IPS DF 6.9 (cell line): ENCODE results near the gene NEK3.
A peak's percentile ranks its signal among the peaks of the same experiment; 100 is the strongest.
"Not testable (repeated sequence)": the region's sequence is repeated elsewhere in the genome, so short reads cannot be mapped to it uniquely, and the experiment has no call there.

Source experiments
- DNase-seq: peaks from one replicate; pipeline ENCODE4 v3.0.0-alpha.2; 2013; ENCODE audit warnings: low read depth, low spot score
- H3K27ac ChIP-seq: one replicate; pipeline ENCODE4 v1.5.1; 2013; ENCODE audit warnings: low read length, control low read depth
- H3K27me3 ChIP-seq: 2 replicates; pipeline ENCODE4 v1.6.1; 2013; ENCODE audit warnings: mild to moderate bottlenecking, low read length; ENCODE audit not compliant: control insufficient read depth, insufficient read depth
- H3K36me3 ChIP-seq: 2 replicates; pipeline ENCODE4 v1.6.1; 2013; ENCODE audit warnings: low read length; ENCODE audit not compliant: control insufficient read depth, insufficient read depth
- H3K4me1 ChIP-seq: 2 replicates; pipeline ENCODE4 v1.6.1; 2013; ENCODE audit warnings: low read length; ENCODE audit not compliant: control insufficient read depth, insufficient read depth
- H3K4me3 ChIP-seq: 2 replicates; pipeline ENCODE4 v1.5.1; 2013; ENCODE audit warnings: mild to moderate bottlenecking, low read length
- H3K9me3 ChIP-seq: 2 replicates; pipeline ENCODE4 v1.6.1; 2013; ENCODE audit warnings: low read length, inconsistent platforms; ENCODE audit not compliant: control insufficient read depth, insufficient read depth
- WGBS: extraction: QIAGEN DNeasy Blood & Tissue Kit; methylation state at CpG from one replicate; pipeline ENCODE4 v1.1.7; 2013; ENCODE audit warnings: mixed read lengths, missing lambda C conversion rate; ENCODE audit not compliant: insufficient read length, insufficient coverage; 5-methylcytosine and 5-hydroxymethylcytosine counted together

NEK3 gene

DNA sequence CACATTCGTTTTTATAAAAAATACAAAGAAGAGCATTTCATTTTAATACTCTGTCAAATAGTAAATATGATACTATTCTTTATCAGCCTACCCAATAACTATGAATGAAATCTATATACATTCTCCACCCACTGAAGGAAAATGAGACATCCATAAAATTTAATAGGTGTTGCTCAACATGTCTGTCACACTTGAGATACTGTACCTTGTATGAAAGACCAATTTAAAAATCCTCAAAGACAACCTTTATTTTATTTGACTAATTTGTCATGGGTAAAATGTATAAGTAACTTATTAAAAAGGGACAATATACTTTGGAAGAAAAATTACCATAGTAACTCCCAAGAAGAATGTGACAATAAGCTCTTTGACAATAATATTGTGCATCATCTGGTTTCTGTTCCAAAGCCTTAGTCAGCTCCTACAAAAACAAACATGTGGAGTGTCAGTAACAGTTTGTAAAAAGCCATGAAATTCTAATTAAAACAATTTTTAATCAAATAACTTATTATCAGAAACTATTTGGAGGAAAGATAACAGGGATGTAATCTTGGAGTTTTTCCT is 11.5 kb upstream of the NEK3 start:
- no CpG with 5 or more reads among the region's 1 CpG for WGBS
- DNase-seq, H3K4me1 ChIP-seq, H3K27ac ChIP-seq, H3K9me3 ChIP-seq, H3K4me3 ChIP-seq, H3K36me3 ChIP-seq, H3K27me3 ChIP-seq: not testable (repeated sequence)

DNA sequence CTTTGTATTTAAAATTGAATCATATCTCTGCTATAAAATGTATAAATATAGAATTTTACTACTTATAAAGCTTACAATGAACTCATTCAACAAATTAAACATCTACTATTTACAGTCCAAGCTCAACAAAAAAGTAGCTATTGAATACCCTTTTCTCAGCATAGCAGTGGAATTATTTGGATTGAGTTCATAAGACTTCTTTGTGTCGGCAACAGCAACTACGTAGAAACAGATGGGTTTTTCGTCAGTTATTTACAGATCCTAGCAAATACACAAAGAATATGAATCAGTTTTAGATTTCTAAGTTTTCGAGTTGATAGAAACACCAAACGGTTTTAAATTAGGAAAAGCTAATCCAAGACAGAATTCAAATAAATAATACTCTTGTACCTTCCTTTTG is 10.4 kb upstream of the NEK3 start:
- no peaks in the 10 kb centered on the region for H3K4me1 ChIP-seq
- no peaks in the 10 kb centered on the region for H3K27me3 ChIP-seq
- no CpG with 5 or more reads among the region's 5 CpGs for WGBS
- no peak overlapping the region for H3K4me3 ChIP-seq
- no peaks in the 10 kb centered on the region for H3K9me3 ChIP-seq
- H3K36me3 ChIP-seq = peaks cover 4% of the 10 kb centered on the region; the same call in 1 of the 2 replicates
- no peak overlapping the region for H3K27ac ChIP-seq
- no peak for DNase-seq

DNA sequence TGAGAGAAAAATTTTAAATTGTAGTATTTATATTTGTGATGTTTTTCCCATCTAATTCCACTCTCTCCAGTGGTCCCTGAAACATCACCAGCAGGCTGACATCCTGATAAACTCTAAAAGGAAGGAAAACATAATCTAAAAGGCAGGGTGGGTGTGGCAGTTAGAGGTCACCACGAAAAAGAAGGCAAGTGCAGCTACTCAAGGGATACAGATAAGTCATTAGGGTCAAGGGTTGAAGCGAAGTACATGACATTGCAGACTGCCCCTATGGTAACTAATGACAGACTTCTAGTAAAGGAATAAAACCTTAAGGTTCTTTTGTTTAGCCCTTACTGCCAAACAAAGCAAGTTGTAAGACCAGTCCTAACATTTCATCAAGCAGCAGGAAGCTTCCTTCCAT is 6.0 kb upstream of the NEK3 start:
- no CpG with 5 or more reads among the region's 2 CpGs for WGBS

DNA sequence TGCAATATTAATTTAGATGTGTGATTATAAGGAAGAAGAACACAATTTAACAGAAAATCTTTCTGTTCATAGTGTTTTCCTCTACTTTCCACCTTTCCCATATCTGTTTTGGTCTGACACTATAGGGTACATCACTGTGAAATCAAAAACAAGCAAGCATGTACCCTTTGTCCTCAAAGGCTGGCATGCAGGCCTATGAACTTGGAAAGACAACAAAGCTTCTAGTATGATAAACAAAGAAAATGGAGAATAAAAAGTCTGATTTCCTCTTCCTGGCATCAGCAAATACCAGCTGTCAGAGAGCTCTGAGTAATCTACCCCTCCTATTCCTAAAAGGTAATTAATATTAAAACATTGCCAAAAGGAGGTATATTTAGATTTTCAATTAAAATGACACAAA is 5.6 kb upstream of the NEK3 start:
- Histone ChIP-seq H3K27me3 (no peaks in the 10 kb centered on the region), H3K9me3 (no peaks in the 10 kb centered on the region), H3K27ac (no peak overlapping the region), H3K4me1 (no peaks in the 10 kb centered on the region), H3K4me3 (no peak overlapping the region), H3K36me3 (peaks cover 4% of the 10 kb centered on the region; the same call in 1 of the 2 replicates)
- no peak for DNase-seq

More for the DNA sequence above, 6.0 kb upstream of the NEK3 start:
- Histone ChIP-seq H3K9me3 (no peaks in the 10 kb centered on the region), H3K36me3 (peaks cover 4% of the 10 kb centered on the region; the same call in 1 of the 2 replicates), H3K4me1 (no peaks in the 10 kb centered on the region), H3K4me3 (no peak overlapping the region), H3K27ac (no peak overlapping the region), H3K27me3 (no peaks in the 10 kb centered on the region)
- no peak for DNase-seq

DNA sequence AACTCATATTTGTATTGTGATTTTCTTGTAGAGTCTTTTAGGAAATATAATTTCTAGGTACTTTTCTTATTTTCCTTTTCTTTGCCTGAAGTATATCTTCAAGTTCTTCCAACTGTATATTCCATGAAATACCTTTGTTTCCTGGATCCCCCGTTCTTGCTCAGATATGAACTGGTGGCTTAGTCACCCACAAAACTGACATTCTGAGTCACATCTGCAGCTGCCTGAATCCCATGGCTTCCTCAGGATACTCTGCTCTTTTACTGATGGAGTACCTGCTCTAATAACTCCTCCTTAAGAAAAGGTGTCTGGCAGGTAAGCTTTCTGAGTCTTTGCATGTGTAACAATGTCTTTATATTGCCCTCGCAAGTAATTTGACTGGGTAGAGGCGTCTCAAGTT is 4.5 kb upstream of the NEK3 start:
- H3K9me3 ChIP-seq, H3K27ac ChIP-seq, DNase-seq, H3K4me3 ChIP-seq, H3K36me3 ChIP-seq, H3K27me3 ChIP-seq, H3K4me1 ChIP-seq: not testable (repeated sequence)
- WGBS = no CpG with 5 or more reads among the region's 3 CpGs

DNA sequence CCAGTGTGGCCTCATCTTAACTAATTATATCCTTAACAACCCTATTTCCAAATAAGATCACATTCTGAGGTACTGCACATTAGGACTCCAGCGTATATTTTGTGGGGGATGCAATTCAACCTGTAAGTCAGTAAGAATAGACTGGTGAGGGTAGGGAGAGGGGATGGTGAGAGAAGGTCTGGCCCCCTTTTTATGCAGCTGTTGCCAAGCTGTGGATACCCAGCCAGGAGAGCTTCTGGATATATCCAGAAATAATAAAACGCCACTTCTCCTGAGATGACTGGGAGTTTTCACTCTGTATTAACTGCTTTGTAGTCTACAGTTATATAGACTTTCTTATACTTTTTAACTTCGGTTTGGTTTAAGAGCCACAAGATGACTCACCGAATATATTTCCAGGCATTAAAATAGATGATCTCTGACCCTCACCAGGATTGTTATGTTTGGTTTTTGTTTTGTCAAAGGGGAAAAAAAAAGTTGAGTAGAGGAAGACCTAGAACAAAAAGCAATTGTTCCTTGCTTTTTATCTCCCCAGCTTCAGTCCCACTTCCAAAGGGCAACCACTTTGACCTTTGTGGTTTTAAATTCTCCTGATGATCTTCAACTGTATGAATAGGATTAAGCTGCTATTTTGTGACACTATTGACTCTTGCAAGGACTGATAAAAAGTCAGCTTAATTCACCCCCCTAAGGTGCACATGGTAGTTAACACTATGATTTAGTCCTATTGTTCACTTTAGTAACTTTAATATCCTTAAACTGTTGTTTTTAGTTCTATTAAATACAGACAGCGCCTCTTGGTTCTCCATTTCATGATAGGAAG is 3.1 kb upstream of the NEK3 start:
- no peak for DNase-seq
- peaks cover 2% of the 10 kb centered on the region; the same call in 1 of the 2 replicates for H3K4me1 ChIP-seq
- no peak overlapping the region for H3K27ac ChIP-seq
- H3K4me3 ChIP-seq = no peak overlapping the region
- no CpG with 5 or more reads among the region's 5 CpGs for WGBS
- no peaks in the 10 kb centered on the region for H3K27me3 ChIP-seq
- H3K9me3 ChIP-seq = no peaks in the 10 kb centered on the region
- H3K36me3 ChIP-seq = no peaks in the 10 kb centered on the region

DNA sequence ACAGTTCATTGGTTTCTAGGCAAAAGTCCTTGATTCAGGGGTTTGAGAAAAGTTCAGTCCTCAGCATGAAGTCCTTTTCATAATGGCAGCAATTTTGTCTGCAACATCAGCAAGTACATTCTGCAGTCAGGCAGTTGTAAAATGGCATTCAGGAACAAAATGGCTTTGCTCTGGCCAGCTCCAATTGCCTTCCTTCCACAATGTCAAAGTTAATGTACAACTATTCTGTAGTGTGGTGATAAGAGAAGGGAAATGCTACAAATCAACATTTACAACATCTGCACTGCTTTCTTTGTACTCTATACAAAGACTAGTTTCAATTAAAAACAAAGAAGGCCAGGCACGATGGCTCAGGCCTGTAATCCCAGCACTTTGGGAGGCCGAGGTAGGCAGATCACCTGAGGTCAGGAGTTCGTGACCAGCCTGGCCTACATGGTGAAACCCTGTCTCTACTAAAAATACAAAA is 1.8 kb upstream of the NEK3 start:
- Histone ChIP-seq H3K27me3 (no peaks in the 10 kb centered on the region), H3K9me3 (no peaks in the 10 kb centered on the region), H3K27ac (no peak overlapping the region), H3K36me3 (no peaks in the 10 kb centered on the region), H3K4me1 (peaks cover 2% of the 10 kb centered on the region; the same call in 1 of the 2 replicates), H3K4me3 (no peak overlapping the region)
- no peak for DNase-seq
- WGBS = no CpG with 5 or more reads among the region's 3 CpGs

DNA sequence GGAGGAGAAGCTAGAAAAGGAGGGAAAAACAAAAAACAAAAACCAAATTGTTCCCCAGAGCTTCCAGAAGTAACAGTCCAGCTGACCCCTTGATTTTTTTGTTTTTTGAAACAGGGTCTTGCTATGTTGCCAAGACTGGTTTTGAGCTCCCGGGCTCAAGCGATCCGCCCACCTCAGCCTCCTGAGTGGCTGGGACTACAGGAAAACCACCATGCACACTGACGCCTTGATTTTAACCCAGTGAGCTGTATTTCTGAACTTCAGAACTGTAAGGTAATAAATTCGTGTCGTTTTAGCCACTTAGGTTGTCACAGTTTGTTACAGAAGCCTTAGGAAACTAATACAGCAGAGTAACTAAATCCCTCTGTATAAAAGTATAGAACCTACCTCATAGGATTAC is 1.1 kb upstream of the NEK3 start:
- no peak for DNase-seq
- Histone ChIP-seq H3K27me3 (no peaks in the 10 kb centered on the region), H3K4me3 (no peak overlapping the region), H3K36me3 (no peaks in the 10 kb centered on the region), H3K27ac (no peak overlapping the region), H3K9me3 (no peaks in the 10 kb centered on the region), H3K4me1 (peaks cover 2% of the 10 kb centered on the region; the same call in 1 of the 2 replicates)
- WGBS = no CpG with 5 or more reads among the region's 6 CpGs

DNA sequence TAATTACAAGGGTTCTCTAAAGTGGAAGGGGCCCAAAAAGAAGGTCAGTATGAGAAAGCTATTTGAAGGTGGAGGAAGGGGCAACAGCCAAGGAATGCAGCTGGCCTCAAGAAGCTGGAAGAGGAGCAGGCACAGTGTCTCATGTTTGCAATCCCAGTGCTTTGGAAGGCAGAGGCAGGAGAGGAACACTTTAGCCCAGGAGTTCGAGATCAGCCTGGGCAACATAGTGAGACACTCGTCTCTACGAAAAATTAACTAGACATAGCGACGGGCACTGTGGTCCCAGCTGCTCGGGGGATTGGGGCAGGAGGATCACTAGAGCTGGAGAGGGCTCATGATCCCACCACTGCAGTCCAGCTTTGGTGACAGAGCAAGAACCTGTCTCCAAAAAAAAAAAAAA is 656 bp upstream of the NEK3 start:
- H3K4me1 ChIP-seq = peaks cover 2% of the 10 kb centered on the region; the same call in 1 of the 2 replicates
- no peak overlapping the region for H3K4me3 ChIP-seq

DNA sequence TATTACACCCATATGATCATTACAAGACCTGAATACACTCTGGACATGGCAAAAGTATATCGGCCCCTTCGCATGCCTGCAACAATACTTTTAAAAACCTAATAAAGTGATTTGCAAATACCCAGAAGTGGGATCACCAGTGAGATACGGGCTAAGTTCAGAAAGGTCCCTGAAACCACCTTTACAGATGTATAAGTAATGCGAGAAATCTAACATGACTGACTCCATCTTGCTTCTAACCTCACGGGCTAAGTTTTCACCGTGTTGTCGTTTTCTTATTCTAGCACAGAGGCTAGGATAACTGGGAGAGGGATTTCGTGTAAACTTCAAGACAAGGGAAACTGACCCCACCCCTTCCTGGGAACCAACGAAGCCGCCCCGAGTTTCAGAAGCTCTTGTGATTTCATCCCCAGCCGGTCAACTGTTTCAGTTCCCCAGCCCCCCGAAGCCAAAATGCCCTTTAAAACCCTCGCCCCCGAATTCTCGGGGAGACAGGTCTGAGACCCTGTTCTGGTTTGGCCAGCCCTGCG is 703 bp downstream of the NEK3 start:
- no peaks in the 10 kb centered on the region for H3K27me3 ChIP-seq
- no peaks in the 10 kb centered on the region for H3K9me3 ChIP-seq
- no peaks in the 10 kb centered on the region for H3K36me3 ChIP-seq
- H3K4me3 ChIP-seq = peak overlapping the region; percentile 91
- no CpG with 5 or more reads among the region's 17 CpGs for WGBS
- no peak overlapping the region for H3K27ac ChIP-seq
- DNase-seq = no peak
- H3K4me1 ChIP-seq = peaks cover 2% of the 10 kb centered on the region; the same call in 1 of the 2 replicates

More for the DNA sequence above, 656 bp upstream of the NEK3 start:
- Histone ChIP-seq H3K27ac (no peak overlapping the region), H3K36me3 (no peaks in the 10 kb centered on the region), H3K27me3 (no peaks in the 10 kb centered on the region), H3K9me3 (no peaks in the 10 kb centered on the region)
- DNase-seq = no peak
- WGBS = no CpG with 5 or more reads among the region's 6 CpGs
